H1 (cell line): ENCODE data around the gene PIGL. TPM values are rescaled to one million over a fixed set of nuclear protein-coding genes. Genes with fewer than 3 reads are reported as not detected.

Source experiments
- CTCF ChIA-PET: fragments of 300-600 bp; sonication (Branson Sonifier 250); formaldehyde crosslinking; loops from one replicate; lab custom pipeline; 2021; ENCODE audit not compliant: partially characterized antibody; lab: Charles Lee
- POLR2A ChIA-PET: fragments of 300-600 bp; sonication (Branson Sonifier 250); formaldehyde crosslinking; loops from one replicate; lab custom pipeline; 2021; ENCODE audit warnings: inconsistent platforms; ENCODE audit not compliant: partially characterized antibody; lab: Charles Lee
- DNase-seq, 2 experiments: peaks; one replicate each; pipeline versions ENCODE4 v3.0.0 to v3.0.0-alpha.2; 2010 to 2022; ENCODE audit warnings: low spot score in 2 of 2, low read depth in 1 of 2, mixed read lengths in 1 of 2
- FAIRE-seq: peaks from 2 replicates; lab custom pipeline; 2011; peaks lifted over from hg19 to GRCh38; lab: Jason Lieb, UNC
- H2AFZ ChIP-seq: 2 replicates; pipeline ENCODE4 v1.8.1; 2012; ENCODE audit warnings: low read length, inconsistent platforms
- H2AK5ac ChIP-seq: 2 replicates; pipeline ENCODE4 v1.6.1; 2013; ENCODE audit warnings: low read depth, low read length
- H2BK120ac ChIP-seq: replicated peaks from 2 replicates; pipeline ENCODE3; 2013; ENCODE audit warnings: low read depth, low read length, inconsistent platforms
- H2BK12ac ChIP-seq: 2 replicates; pipeline ENCODE4 v1.6.1; 2013; ENCODE audit warnings: low read depth, low read length
- H2BK15ac ChIP-seq: 2 replicates; pipeline ENCODE4 v1.6.1; 2013; ENCODE audit warnings: low read length
- H2BK20ac ChIP-seq: 2 replicates; pipeline ENCODE4 v1.6.1; 2013; ENCODE audit warnings: low read length
- H2BK5ac ChIP-seq: 2 replicates; pipeline ENCODE4 v1.6.1; 2013; ENCODE audit warnings: low read depth, low read length
- H3K14ac ChIP-seq: 2 replicates; pipeline ENCODE4 v1.6.1; 2013; ENCODE audit warnings: inconsistent platforms; ENCODE audit not compliant: insufficient read length
- H3K18ac ChIP-seq: 2 replicates; pipeline ENCODE4 v1.6.1; 2013; ENCODE audit warnings: low read length; ENCODE audit errors: extremely low read depth
- H3K23ac ChIP-seq: 2 replicates; pipeline ENCODE4 v1.6.1; 2013; ENCODE audit warnings: inconsistent platforms; ENCODE audit not compliant: insufficient read length
- H3K23me2 ChIP-seq: 2 replicates; pipeline ENCODE4 v1.6.1; 2013; ENCODE audit warnings: low read depth, low read length
- H3K27ac ChIP-seq: 2 replicates; pipeline ENCODE4 v1.6.1; 2011; ENCODE audit warnings: low read depth, low read length, inconsistent platforms
- H3K27me3 ChIP-seq, 4 experiments: replicated peaks in 1 of 4; 1 replicate in 1 of 4; 2 replicates in 3 of 4; pipeline versions ENCODE4 v1.6.1 to v1.8.1; 2011 to 2013; ENCODE audit warnings: low read length in 3 of 4, mild to moderate bottlenecking in 3 of 4, inconsistent platforms in 2 of 4, mixed read lengths in 2 of 4, moderate library complexity in 1 of 4; ENCODE audit not compliant: control insufficient read depth in 3 of 4, insufficient read depth in 3 of 4; ENCODE audit errors: extremely low read depth in 1 of 4
- H3K36me3 ChIP-seq, 4 experiments: 2 replicates each; pipeline versions ENCODE4 v1.6.1 to v1.8.1; 2011 to 2013; ENCODE audit warnings: mild to moderate bottlenecking in 4 of 4, low read length in 3 of 4, moderate library complexity in 2 of 4, control low read depth in 1 of 4, inconsistent platforms in 1 of 4; ENCODE audit not compliant: insufficient read depth in 4 of 4, control insufficient read depth in 2 of 4
- H3K4ac ChIP-seq: replicated peaks from 2 replicates; pipeline ENCODE3; 2013; ENCODE audit warnings: low read length, low read depth, mixed read lengths, inconsistent platforms; ENCODE audit not compliant: insufficient read length
- H3K4me1 ChIP-seq, 4 experiments: replicated peaks in 1 of 4; 1 replicate in 1 of 4; 2 replicates in 3 of 4; pipeline versions ENCODE4 v1.6.1 to v1.8.1; 2011 to 2013; ENCODE audit warnings: low read length in 3 of 4, inconsistent platforms in 2 of 4, mixed read lengths in 1 of 4; ENCODE audit not compliant: insufficient read depth in 4 of 4, control insufficient read depth in 3 of 4
- H3K4me2 ChIP-seq, 2 experiments: 2 replicates each; pipeline versions ENCODE4 v1.6.1 to v1.8.1; 2011 to 2013; ENCODE audit warnings: low read depth in 2 of 2, low read length in 2 of 2, control low read depth in 1 of 2, inconsistent platforms in 1 of 2, mild to moderate bottlenecking in 1 of 2; ENCODE audit not compliant: insufficient read depth in 1 of 2
- H3K4me3 ChIP-seq, 4 experiments: fragments of 200-600, 300-600 bp in 1 of 4; sonication (generic), shearing (Covaris generic), sonication (Bioruptor Twin) in 1 of 4; 2 replicates each; pipeline versions ENCODE4 v1.5.1 to v1.8.1; 2011 to 2016; ENCODE audit warnings: low read length in 4 of 4, low read depth in 3 of 4, control low read depth in 2 of 4, inconsistent platforms in 2 of 4, mild to moderate bottlenecking in 2 of 4, mixed read lengths in 1 of 4, moderate library complexity in 1 of 4; ENCODE audit not compliant: insufficient read depth in 2 of 4; ENCODE audit errors: extremely low read depth in 1 of 4
- H3K56ac ChIP-seq: replicated peaks from 2 replicates; pipeline ENCODE3; 2013; ENCODE audit warnings: low read depth, mild to moderate bottlenecking, mixed read lengths, low read length, inconsistent platforms; ENCODE audit not compliant: insufficient read length
- H3K79me1 ChIP-seq: 2 replicates; pipeline ENCODE4 v1.6.1; 2013; ENCODE audit warnings: low read depth, low read length, control low read depth
- H3K79me2 ChIP-seq, 2 experiments: 2 replicates each; pipeline versions ENCODE4 v1.6.1 to v1.8.1; 2012 to 2013; ENCODE audit warnings: low read length in 2 of 2, mild to moderate bottlenecking in 2 of 2, inconsistent platforms in 1 of 2; ENCODE audit not compliant: insufficient read depth in 2 of 2, control insufficient read depth in 1 of 2
- H3K9ac ChIP-seq, 4 experiments: replicated peaks in 1 of 4; 1 replicate in 1 of 4; 2 replicates in 3 of 4; pipeline versions ENCODE4 v1.6.1 to v1.8.1; 2011 to 2013; ENCODE audit warnings: low read depth in 3 of 4, low read length in 3 of 4, control low read depth in 2 of 4, mild to moderate bottlenecking in 2 of 4, moderate library complexity in 2 of 4, inconsistent platforms in 1 of 4; ENCODE audit errors: extremely low read depth in 1 of 4
- H3K9me3 ChIP-seq, 2 experiments: 2 replicates each; pipeline versions ENCODE4 v1.6.1 to v1.8.1; 2012 to 2013; ENCODE audit warnings: mild to moderate bottlenecking in 2 of 2, moderate library complexity in 2 of 2, control low read depth in 1 of 2, inconsistent platforms in 1 of 2, low read depth in 1 of 2, low read length in 1 of 2, mixed read lengths in 1 of 2; ENCODE audit not compliant: insufficient read depth in 2 of 2
- H4K20me1 ChIP-seq, 2 experiments: replicated peaks in 1 of 2; 2 replicates each; pipeline versions ENCODE3 to v1.8.1; 2011 to 2013; ENCODE audit warnings: inconsistent platforms in 2 of 2, low read length in 2 of 2, mild to moderate bottlenecking in 1 of 2; ENCODE audit not compliant: insufficient read depth in 2 of 2, control insufficient read depth in 1 of 2
- H4K5ac ChIP-seq: 2 replicates; pipeline ENCODE4 v1.6.1; 2013; ENCODE audit warnings: low read length, low read depth, mixed read lengths, inconsistent platforms; ENCODE audit not compliant: insufficient read length
- H4K8ac ChIP-seq: 2 replicates; pipeline ENCODE4 v1.8.0; 2013; ENCODE audit warnings: mild to moderate bottlenecking, moderate library complexity, low read length, inconsistent platforms; ENCODE audit not compliant: insufficient read depth; ENCODE audit errors: extremely low read depth
- H4K91ac ChIP-seq: replicated peaks from 2 replicates; pipeline ENCODE3; 2013; ENCODE audit warnings: low read length, mixed read lengths, inconsistent platforms; ENCODE audit not compliant: insufficient read length
- ASH2L ChIP-seq: fragments of 200-600, 300-600 bp; sonication (generic); IDR thresholded peaks from one replicate; pipeline ENCODE4 v1.7.1; 2017; ENCODE audit warnings: low read length
- BRCA1 ChIP-seq: IDR thresholded peaks from 2 replicates; pipeline ENCODE4 v1.6.1; 2012; ENCODE audit warnings: low read depth, low read length, improper control_type of control experiment
- KDM1A ChIP-seq: fragments of 200-600, 300-600 bp; sonication (generic); IDR thresholded peaks from 2 replicates; pipeline ENCODE4 v1.7.1; 2016; ENCODE audit warnings: mild to moderate bottlenecking, low read length, borderline replicate concordance
- POU5F1 ChIP-seq: IDR thresholded peaks from 2 replicates; pipeline ENCODE4 v1.6.1; 2011; ENCODE audit warnings: low read depth, mild to moderate bottlenecking, low read length, moderate library complexity
- SIRT6 ChIP-seq: IDR thresholded peaks from one replicate; pipeline ENCODE4 v1.7.1; 2012; ENCODE audit warnings: low read length, inconsistent platforms
- SP1 ChIP-seq: IDR thresholded peaks from 2 replicates; pipeline ENCODE4 v1.6.1; 2011; ENCODE audit warnings: low read depth, low read length
- SP4 ChIP-seq: IDR thresholded peaks from 2 replicates; pipeline ENCODE4 v1.6.1; 2012; ENCODE audit warnings: low read length, inconsistent platforms
- WGBS, 2 experiments: shearing (Covaris generic) in 1 of 2; methylation state at CpG; one replicate each; pipeline versions ENCODE4 v1.1.6 to v1.1.7; 2013 to 2015; ENCODE audit warnings: low lambda C conversion rate in 2 of 2, mixed read lengths in 2 of 2, inconsistent platforms in 1 of 2, low coverage in 1 of 2, missing lambda C conversion rate in 1 of 2; ENCODE audit not compliant: insufficient replicate concordance in 2 of 2, insufficient coverage in 1 of 2, insufficient read length in 1 of 2; ENCODE audit errors: extremely low coverage in 1 of 2, missing lambda C conversion rate in 1 of 2; 5-methylcytosine and 5-hydroxymethylcytosine counted together
- polyA plus RNA-seq, 7 experiments: library from polyadenylated mRNA; depleted of rRNA in 3 of 7; stranded (reverse) in 5 of 7; unstranded in 2 of 7; fragments of >200 nt in 5 of 7; fragments of 200-250 nt in 2 of 7; gene quantifications; 1 replicate in 5 of 7; 2 replicates in 1 of 7; 4 replicates in 1 of 7; pipeline versions ENCODE4 v1.2.1 to v1.2.3, GENCODE V29; 2011 to 2013; ENCODE audit warnings: missing spikeins in 2 of 7, mixed read lengths in 2 of 7
- total RNA-seq: library from RNA; stranded (reverse); fragmentation: NEBNext Ultra II Directional; extraction: Animal tissue kit (Norgen Biotek cat#: 25700); gene quantifications from 2 replicates; pipeline ENCODE4 v1.2.1, GENCODE V29; 2021
- TF ChIP-seq, protein P1 (sequence below): IDR thresholded peaks from 2 replicates; pipeline ENCODE4 v1.6.1; 2012; ENCODE audit warnings: low read length, inconsistent platforms
- TF ChIP-seq, protein P2 (sequence below): IDR thresholded peaks from 2 replicates; pipeline ENCODE4 v1.6.1; 2011; ENCODE audit warnings: low read depth, mild to moderate bottlenecking, low read length; ENCODE audit not compliant: insufficient read depth
- TF ChIP-seq, protein P3 (sequence below), 3 experiments: IDR thresholded peaks; 1 replicate in 2 of 3; 2 replicates in 1 of 3; pipeline versions ENCODE4 v1.5.1 to v1.6.1; 2011; ENCODE audit warnings: low read length in 3 of 3, mild to moderate bottlenecking in 3 of 3, inconsistent platforms in 2 of 3, low read depth in 1 of 3, moderate library complexity in 1 of 3; ENCODE audit not compliant: insufficient read depth in 1 of 3; ENCODE audit errors: control extremely low read depth in 1 of 3

The PIGL gene
- total and polyA plus RNA-seq, 2 of the 8 experiments (the other 6 are each of a cell fraction or from before 2014, with no cell fraction given): 28.4 to 30.8 TPM

DNA sequence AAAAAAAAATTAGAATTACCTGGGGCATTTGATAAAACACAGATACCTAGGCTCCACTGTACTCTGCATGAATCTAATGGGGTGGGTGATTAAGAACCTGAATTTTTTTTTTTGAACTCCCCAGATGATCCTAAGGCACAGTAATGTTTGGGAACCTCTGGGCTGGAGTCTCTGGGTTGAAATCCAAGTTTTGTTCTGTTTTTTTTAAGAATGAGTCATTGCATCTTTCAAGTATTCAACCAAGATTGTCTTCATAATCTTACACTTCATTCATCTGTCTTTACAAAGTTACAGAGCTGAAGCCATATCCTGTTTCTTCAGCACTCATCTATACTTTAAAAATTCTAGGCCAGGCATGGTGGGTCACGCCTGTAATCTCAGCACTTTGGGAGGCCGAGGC, 52.6 kb downstream of the PIGL start:
- Histone ChIP-seq H4K20me1 (no peaks in the 10 kb centered on the region), H2BK20ac (no peak overlapping the region), H3K4me2 (no peak overlapping the region), H3K79me1 (no peaks in the 10 kb centered on the region), H3K9me3 (no peaks in the 10 kb centered on the region), H3K27ac (no peak overlapping the region), H4K91ac (no peak overlapping the region), H3K4me1 (no peaks in the 10 kb centered on the region), H3K23ac (no peak overlapping the region)
- WGBS, 2 experiments: 93% methylated on average over 2 of the region's 2 CpGs; no CpG with 5 or more reads in 1 of the 2 experiments
- FAIRE-seq: no peak
- TF ChIP-seq ASH2L: no peak
- no peak for TF ChIP-seq SIRT6
- TF ChIP-seq, protein P1, sequence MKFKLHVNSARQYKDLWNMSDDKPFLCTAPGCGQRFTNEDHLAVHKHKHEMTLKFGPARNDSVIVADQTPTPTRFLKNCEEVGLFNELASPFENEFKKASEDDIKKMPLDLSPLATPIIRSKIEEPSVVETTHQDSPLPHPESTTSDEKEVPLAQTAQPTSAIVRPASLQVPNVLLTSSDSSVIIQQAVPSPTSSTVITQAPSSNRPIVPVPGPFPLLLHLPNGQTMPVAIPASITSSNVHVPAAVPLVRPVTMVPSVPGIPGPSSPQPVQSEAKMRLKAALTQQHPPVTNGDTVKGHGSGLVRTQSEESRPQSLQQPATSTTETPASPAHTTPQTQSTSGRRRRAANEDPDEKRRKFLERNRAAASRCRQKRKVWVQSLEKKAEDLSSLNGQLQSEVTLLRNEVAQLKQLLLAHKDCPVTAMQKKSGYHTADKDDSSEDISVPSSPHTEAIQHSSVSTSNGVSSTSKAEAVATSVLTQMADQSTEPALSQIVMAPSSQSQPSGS: no peak
- TF ChIP-seq POU5F1: no peak
- no peak for TF ChIP-seq KDM1A
- TF ChIP-seq, protein P2, sequence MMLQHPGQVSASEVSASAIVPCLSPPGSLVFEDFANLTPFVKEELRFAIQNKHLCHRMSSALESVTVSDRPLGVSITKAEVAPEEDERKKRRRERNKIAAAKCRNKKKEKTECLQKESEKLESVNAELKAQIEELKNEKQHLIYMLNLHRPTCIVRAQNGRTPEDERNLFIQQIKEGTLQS: no peak
- TF ChIP-seq, protein P3, sequence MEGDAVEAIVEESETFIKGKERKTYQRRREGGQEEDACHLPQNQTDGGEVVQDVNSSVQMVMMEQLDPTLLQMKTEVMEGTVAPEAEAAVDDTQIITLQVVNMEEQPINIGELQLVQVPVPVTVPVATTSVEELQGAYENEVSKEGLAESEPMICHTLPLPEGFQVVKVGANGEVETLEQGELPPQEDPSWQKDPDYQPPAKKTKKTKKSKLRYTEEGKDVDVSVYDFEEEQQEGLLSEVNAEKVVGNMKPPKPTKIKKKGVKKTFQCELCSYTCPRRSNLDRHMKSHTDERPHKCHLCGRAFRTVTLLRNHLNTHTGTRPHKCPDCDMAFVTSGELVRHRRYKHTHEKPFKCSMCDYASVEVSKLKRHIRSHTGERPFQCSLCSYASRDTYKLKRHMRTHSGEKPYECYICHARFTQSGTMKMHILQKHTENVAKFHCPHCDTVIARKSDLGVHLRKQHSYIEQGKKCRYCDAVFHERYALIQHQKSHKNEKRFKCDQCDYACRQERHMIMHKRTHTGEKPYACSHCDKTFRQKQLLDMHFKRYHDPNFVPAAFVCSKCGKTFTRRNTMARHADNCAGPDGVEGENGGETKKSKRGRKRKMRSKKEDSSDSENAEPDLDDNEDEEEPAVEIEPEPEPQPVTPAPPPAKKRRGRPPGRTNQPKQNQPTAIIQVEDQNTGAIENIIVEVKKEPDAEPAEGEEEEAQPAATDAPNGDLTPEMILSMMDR (IDR thresholded peaks at IDR 0.05; ENCODE audit: control extremely low read depth in 1 of 3, insufficient read depth in 1 of 3, low read depth in 1 of 3, low read length in 3 of 3): no peak
- TF ChIP-seq SP1: no peak
- TF ChIP-seq BRCA1: no peak
- no peak for TF ChIP-seq SP4
- TF ChIP-seq, all 59 proteins: peak for 0
- Histone ChIP-seq H2BK120ac (no peak overlapping the region), H3K27me3 (no peaks in the 10 kb centered on the region), H3K9ac (no peak overlapping the region), H2BK15ac (no peak overlapping the region), H2BK5ac (no peak overlapping the region), H4K8ac (no peak overlapping the region), H3K79me2 (no peaks in the 10 kb centered on the region), H2AK5ac (no peak overlapping the region), H4K5ac (no peak overlapping the region), H3K4ac (no peak overlapping the region), H3K14ac (no peak overlapping the region), H2AFZ (no peak overlapping the region), H3K36me3 (no peaks in the 10 kb centered on the region), H3K56ac (no peak overlapping the region), H3K18ac (no peak overlapping the region), H3K23me2 (no peaks in the 10 kb centered on the region), H3K4me3 (no peak overlapping the region), H2BK12ac (no peak overlapping the region)
- ChIA-PET CTCF (no interaction called here), POLR2A (no interaction called here)
- no peak for DNase-seq
